Lower leg skin (tissue), 4 donors: ENCODE measurements around the gene KCNMB2. TPM values are rescaled to one million over a fixed set of nuclear protein-coding genes. Genes with fewer than 3 reads are reported as not detected.

ENCODE experiments used
- DNase-seq, 2 donors: peaks; one replicate each; pipeline ENCODE4 v3.0.0-alpha.2; 2019; ENCODE audit warnings: low spot score in 2 of 2
- H3K4me3 ChIP-seq: fragments of 200-600 bp; sonication (generic); 2 replicates; pipeline ENCODE4 v1.5.1; 2017; ENCODE audit warnings: mild to moderate bottlenecking, low read depth; ENCODE audit not compliant: poor library complexity, severe bottlenecking
- POLR2A ChIP-seq, 2 donors: fragments of 450-650 bp; IDR thresholded peaks; one replicate each; pipeline ENCODE4 v1.6.1; 2016 to 2017; ENCODE audit warnings: antibody characterized with exemption in 2 of 2, mild to moderate bottlenecking in 1 of 2, moderate library complexity in 1 of 2
- WGBS, 2 donors: methylation state at CpG; one replicate each; pipeline ENCODE4 v1.1.5; 2018; 5-methylcytosine and 5-hydroxymethylcytosine counted together
- intact Hi-C: fragments of 100-400 bp; cut with DNase I; formaldehyde crosslinking; loops from one replicate; pipeline ENCODE4 v1.15.0; 2023; ENCODE audit warnings: low total_unique reads
- total RNA-seq, 4 donors: library from RNA; depleted of rRNA; stranded (reverse); fragments of >200 nt; gene quantifications; one replicate each; pipeline ENCODE4 v1.1.0, GENCODE V29; 2016
- TF ChIP-seq, protein P1 (sequence below), 3 donors: fragments of 450-650 bp; IDR thresholded peaks; one replicate each; pipeline ENCODE4 v1.5.1; 2016; ENCODE audit warnings: antibody characterized with exemption in 3 of 3, mild to moderate bottlenecking in 3 of 3, moderate library complexity in 2 of 3

KCNMB2 gene
- total RNA-seq = not detected

DNA sequence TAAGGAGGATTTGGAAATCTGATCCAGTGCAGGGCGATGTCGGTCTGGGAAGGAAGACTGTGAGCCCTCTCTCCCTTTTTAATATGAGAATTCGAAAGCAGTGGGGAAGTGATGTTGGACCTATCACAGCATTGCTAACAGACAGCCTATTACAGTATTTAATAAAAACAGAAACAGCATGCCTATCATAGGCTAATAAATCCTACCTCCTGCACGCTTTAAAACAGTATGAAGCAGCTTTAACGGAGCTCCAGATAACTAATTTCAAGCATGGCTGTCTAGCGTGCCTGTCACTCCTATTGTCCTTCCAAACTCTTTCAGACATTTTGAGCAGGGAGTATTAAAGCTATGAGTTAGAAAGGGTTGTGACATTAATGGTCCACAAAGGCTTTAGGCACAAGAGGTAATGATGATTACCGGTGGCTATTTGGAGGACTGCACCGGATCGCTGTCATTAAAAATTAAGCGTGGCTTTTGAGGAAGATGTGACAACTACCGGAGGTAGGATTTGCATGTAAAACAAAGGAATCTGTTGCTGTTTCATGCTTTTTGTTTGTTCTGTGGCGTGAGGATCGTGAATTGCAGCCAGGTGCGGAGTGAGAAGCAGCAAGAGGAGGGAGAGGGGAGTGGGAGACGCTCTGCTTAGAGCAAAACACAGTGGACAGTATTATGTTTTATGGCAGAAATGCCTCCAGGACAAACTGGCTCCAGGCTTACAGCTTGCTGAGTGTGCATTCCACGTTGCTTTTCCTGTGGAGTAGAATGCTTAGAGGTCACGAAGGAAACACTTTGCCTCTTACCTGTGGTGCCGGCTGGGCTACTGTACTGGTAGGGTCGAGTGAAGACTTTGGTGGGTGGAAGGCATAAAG is at the start of gene KCNMB2:
TSS of gene KCNMB2 (plus strand) at position 226 of the 869 bp plus-strand sequence.
- H3K4me3 ChIP-seq = no peak within 1 kb of the TSS
- intact Hi-C loops = no loop called here
- 3 to 7% methylated on average over 19 of the region's 19 CpGs for WGBS, 2 donors
- TF ChIP-seq, protein P1, sequence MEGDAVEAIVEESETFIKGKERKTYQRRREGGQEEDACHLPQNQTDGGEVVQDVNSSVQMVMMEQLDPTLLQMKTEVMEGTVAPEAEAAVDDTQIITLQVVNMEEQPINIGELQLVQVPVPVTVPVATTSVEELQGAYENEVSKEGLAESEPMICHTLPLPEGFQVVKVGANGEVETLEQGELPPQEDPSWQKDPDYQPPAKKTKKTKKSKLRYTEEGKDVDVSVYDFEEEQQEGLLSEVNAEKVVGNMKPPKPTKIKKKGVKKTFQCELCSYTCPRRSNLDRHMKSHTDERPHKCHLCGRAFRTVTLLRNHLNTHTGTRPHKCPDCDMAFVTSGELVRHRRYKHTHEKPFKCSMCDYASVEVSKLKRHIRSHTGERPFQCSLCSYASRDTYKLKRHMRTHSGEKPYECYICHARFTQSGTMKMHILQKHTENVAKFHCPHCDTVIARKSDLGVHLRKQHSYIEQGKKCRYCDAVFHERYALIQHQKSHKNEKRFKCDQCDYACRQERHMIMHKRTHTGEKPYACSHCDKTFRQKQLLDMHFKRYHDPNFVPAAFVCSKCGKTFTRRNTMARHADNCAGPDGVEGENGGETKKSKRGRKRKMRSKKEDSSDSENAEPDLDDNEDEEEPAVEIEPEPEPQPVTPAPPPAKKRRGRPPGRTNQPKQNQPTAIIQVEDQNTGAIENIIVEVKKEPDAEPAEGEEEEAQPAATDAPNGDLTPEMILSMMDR (IDR thresholded peaks at IDR 0.05) = no peak
- TF ChIP-seq POLR2A (IDR thresholded peaks at IDR 0.05) = no peak
- DNase-seq = no peak

DNA sequence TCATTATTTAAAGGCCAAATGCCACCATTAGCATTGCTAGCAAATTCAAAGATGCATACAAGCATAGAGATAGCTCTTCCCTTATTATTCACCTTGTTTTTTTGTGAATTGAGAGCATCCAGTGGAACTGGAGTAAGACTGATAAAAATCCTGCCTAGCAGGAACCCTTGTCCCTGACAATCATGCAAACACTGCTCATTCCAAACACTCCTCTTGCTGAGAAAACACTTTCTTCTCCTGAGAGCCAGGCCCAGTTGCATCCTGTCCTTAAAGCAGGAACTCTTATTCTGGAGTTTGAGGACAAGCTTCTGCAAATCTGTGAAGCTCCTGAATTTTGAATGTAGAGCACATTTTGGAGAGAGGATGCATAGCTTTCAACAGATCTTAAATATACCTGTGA is 49.3 kb upstream of the KCNMB2 start:
- H3K4me3 ChIP-seq = no peak overlapping the region
- intact Hi-C loops = no loop called here
- TF ChIP-seq POLR2A (IDR thresholded peaks at IDR 0.05) = no peak
- TF ChIP-seq, protein P1 (IDR thresholded peaks at IDR 0.05) = no peak
- no peak for DNase-seq

DNA sequence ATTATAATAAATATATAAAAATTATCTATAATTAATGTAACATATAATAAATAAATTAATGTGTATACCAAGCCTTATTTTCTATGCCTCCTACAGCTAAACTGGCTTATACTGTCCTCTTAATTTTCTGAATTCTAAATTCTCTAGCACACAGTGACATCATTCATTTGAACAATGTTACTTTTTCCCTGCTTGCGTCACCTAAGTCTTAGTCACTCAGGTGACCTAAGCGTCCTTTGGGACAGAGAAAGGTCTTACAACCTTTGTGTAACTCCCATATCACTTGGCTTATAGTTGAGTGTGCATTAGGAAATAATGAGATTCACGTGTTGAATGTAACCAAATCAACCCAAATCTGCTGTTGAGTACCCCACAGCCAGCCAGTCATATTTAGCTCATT is 48.5 kb upstream of the KCNMB2 start:
- no peak for DNase-seq
- intact Hi-C loops = no loop called here
- TF ChIP-seq, protein P1 (IDR thresholded peaks at IDR 0.05) = no peak
- no peak for TF ChIP-seq POLR2A (IDR thresholded peaks at IDR 0.05)
- WGBS, 2 donors = 91 to 94% methylated on average over 3 of the region's 3 CpGs
- no peak overlapping the region for H3K4me3 ChIP-seq

DNA sequence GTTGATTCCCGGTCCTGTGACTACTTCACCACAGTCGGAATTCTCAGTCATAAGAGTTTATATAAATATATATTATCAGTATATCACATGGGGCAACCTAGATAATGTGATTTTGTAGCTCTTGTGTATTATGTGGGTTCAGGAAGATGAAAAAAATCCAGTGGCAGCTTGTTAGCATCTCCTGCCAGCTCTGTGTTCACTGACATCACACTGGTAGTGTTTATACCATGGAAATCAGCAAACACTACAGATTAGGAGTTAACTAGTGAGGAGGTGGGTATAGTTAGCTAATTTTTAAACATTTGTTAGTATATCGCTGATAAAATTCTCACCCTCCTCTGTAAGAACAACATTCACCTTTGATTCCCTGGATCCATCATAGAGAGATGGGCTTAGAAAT is 44.5 kb upstream of the KCNMB2 start:
- WGBS, 2 donors = 94 to 98% methylated on average over 3 of the region's 3 CpGs
- TF ChIP-seq, protein P1 (IDR thresholded peaks at IDR 0.05) = no peak
- no peak for TF ChIP-seq POLR2A (IDR thresholded peaks at IDR 0.05)
- no peak overlapping the region for H3K4me3 ChIP-seq
- DNase-seq = no peak
- intact Hi-C loops = no loop called here

DNA sequence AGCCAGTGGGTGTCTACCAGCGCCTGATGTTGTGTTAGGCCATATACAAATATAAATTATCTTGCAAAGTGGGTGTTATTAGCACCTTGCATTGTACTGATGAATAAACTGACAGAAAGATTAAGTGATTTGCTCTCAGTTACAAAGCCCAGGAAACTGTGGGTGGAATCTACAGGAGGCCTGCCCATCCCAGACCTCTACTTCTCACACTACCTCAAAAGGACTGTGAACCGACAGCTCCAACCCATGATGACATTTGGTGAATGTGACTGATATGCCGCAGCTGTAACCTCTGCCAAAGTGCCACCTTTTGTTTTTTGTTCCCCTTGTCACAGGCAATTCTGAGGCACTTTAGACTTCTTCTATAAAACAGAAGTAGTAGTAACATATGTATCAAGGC is 43.7 kb upstream of the KCNMB2 start:
- no peak for DNase-seq
- WGBS, 2 donors = 72 to 76% methylated on average over 3 of the region's 3 CpGs
- intact Hi-C loops = no loop called here
- H3K4me3 ChIP-seq = no peak overlapping the region
- no peak for TF ChIP-seq POLR2A (IDR thresholded peaks at IDR 0.05)
- TF ChIP-seq, protein P1 (IDR thresholded peaks at IDR 0.05) = no peak

DNA sequence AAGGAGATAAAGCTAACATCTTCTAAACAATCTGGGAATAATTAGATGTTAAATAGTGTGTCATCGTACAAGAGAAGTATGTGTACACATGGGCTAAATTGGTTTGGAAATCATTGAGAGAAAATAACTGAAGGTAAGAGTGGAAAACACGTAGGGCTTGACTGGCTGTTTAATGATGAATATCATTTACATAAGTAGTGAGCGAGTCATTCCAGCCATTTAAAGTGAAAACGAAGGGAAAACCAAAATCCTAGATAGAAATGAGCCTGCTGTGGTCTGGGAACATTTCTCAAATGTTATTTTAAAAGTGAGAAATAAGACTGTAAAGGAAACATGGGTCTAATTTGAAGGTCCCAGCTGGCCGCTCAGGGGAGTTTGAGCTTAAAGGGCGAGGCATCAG is 41.9 kb upstream of the KCNMB2 start:
- no peak for TF ChIP-seq POLR2A (IDR thresholded peaks at IDR 0.05)
- TF ChIP-seq, protein P1 (IDR thresholded peaks at IDR 0.05) = no peak
- DNase-seq = no peak
- no peak overlapping the region for H3K4me3 ChIP-seq
- intact Hi-C loops = no loop called here
- WGBS, 2 donors = 60 to 69% methylated on average over 6 of the region's 6 CpGs
